Nephron (organoid): ENCODE data around the gene MAP4.

Experiments used
- H3K27ac Mint-ChIP-seq, 3 experiments: 2 replicates each; pipeline ENCODE4 v1.8.0; 2020; ENCODE audit warnings: mixed read lengths in 3 of 3, mild to moderate bottlenecking in 2 of 3, moderate library complexity in 1 of 3
- H3K27me3 Mint-ChIP-seq: 2 replicates; pipeline ENCODE4 v1.8.0; 2021; ENCODE audit warnings: low read depth, mild to moderate bottlenecking, moderate library complexity, mixed read lengths
- H3K36me3 Mint-ChIP-seq: 2 replicates; pipeline ENCODE4 v1.8.0; 2020; ENCODE audit warnings: low read depth, mixed read lengths
- H3K4me1 Mint-ChIP-seq: 2 replicates; pipeline ENCODE4 v1.8.0; 2020; ENCODE audit warnings: mixed read lengths
- H3K4me3 Mint-ChIP-seq, 3 experiments: 2 replicates each; pipeline ENCODE4 v1.8.0; 2020; ENCODE audit warnings: mild to moderate bottlenecking in 3 of 3, mixed read lengths in 3 of 3, moderate library complexity in 2 of 3
- H3K9me3 Mint-ChIP-seq: 2 replicates; pipeline ENCODE4 v1.8.0; 2020; ENCODE audit warnings: mixed read lengths
- TF ChIP-seq, protein P1 (sequence below), 3 experiments: fragments of 200-600 bp; sonication (generic); IDR thresholded peaks; one replicate each; pipeline ENCODE4 v1.5.0; 2021; ENCODE audit warnings: antibody characterized with exemption in 3 of 3; ENCODE audit not compliant: unreplicated experiment in 3 of 3

MAP4 gene

DNA sequence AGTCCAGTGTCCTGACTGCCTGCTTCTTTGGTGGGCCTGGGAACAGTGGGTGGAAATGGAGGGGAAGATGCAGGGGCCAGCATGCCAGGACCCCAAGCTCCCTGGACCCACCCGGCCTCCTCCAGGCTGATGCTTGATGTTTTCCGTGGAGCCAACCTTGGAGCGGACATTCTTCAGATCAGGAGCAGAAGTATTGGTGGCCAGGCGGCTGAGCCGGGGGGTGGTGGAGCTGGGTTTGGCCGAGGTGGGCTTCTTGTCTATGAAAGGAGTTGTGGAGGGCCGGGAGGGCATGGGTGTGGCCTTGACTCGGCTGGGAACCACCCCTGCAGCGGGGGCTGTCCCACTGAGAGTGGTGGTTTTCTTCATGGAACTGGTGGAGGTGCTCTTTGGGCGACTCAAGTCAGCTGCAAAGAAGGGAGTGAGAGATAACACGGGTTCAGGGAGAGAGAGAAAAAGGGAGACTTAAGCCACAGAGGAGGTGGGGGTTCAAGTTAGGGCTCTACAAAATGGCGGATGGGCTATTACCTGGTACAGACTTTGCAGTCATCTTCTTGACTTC, 145.4 kb downstream of the MAP4 start:
- Mint-ChIP-seq H3K4me1 (peaks cover 7% of the 10 kb centered on the region), H3K27me3 (no peaks in the 10 kb centered on the region), H3K36me3 (peaks cover 67% of the 10 kb centered on the region), H3K4me3 (no peak overlapping the region), H3K27ac (no peak overlapping the region), H3K9me3 (no peaks in the 10 kb centered on the region)
- TF ChIP-seq, protein P1, sequence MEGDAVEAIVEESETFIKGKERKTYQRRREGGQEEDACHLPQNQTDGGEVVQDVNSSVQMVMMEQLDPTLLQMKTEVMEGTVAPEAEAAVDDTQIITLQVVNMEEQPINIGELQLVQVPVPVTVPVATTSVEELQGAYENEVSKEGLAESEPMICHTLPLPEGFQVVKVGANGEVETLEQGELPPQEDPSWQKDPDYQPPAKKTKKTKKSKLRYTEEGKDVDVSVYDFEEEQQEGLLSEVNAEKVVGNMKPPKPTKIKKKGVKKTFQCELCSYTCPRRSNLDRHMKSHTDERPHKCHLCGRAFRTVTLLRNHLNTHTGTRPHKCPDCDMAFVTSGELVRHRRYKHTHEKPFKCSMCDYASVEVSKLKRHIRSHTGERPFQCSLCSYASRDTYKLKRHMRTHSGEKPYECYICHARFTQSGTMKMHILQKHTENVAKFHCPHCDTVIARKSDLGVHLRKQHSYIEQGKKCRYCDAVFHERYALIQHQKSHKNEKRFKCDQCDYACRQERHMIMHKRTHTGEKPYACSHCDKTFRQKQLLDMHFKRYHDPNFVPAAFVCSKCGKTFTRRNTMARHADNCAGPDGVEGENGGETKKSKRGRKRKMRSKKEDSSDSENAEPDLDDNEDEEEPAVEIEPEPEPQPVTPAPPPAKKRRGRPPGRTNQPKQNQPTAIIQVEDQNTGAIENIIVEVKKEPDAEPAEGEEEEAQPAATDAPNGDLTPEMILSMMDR (IDR thresholded peaks at IDR 0.05; ENCODE audit: unreplicated experiment in 3 of 3) = no peak

DNA sequence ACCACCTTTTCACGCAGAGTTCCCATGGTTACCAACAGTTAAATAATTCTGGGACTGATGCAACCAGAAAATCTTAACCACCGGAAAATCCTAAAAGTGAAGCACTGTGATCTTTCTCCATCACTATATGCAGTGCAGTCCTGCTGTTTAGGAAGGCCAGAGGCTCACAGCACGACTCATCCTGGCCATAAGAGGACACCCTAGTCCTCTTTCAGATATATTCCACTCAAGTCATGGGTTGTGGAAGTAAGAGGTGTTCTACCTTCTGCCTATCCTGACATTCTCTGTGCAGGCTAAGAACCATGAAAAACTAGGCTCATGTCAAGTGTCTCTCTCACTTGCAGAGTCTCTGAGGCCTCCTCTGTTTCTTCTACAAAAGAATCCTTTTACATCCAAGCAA, 146.1 kb downstream of the MAP4 start:
- no peaks in the 10 kb centered on the region for H3K9me3 Mint-ChIP-seq
- peaks cover 4% of the 10 kb centered on the region for H3K4me1 Mint-ChIP-seq
- H3K27ac Mint-ChIP-seq = no peak overlapping the region
- no peaks in the 10 kb centered on the region for H3K27me3 Mint-ChIP-seq
- TF ChIP-seq, protein P1 (IDR thresholded peaks at IDR 0.05; ENCODE audit: unreplicated experiment in 3 of 3) = no peak
- H3K36me3 Mint-ChIP-seq = peaks cover 71% of the 10 kb centered on the region
- H3K4me3 Mint-ChIP-seq = no peak overlapping the region

DNA sequence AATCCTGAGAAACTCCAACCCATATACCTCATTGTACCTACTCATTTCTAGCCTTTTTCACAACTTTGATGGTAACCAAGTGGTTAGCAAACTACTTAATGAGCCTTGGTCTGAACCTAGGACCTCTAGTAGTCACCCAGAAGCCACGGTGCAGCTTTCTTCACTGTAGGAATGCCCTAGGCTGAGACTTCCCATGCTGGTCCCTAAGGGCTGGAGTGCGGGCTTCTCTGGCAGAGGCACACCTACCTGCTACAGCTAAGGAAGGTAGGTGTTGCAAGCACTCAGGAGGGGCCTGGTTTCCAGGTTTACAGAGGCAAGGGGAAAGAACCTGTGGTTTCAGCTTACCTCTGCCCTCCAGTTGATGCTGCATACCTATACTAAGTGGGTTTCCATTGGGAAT, 147.9 kb downstream of the MAP4 start:
- Mint-ChIP-seq H3K36me3 (peaks cover 78% of the 10 kb centered on the region), H3K4me1 (no peaks in the 10 kb centered on the region), H3K27ac (no peak overlapping the region), H3K9me3 (no peaks in the 10 kb centered on the region), H3K4me3 (no peak overlapping the region), H3K27me3 (no peaks in the 10 kb centered on the region)
- TF ChIP-seq, protein P1 (IDR thresholded peaks at IDR 0.05; ENCODE audit: unreplicated experiment in 3 of 3) = no peak

DNA sequence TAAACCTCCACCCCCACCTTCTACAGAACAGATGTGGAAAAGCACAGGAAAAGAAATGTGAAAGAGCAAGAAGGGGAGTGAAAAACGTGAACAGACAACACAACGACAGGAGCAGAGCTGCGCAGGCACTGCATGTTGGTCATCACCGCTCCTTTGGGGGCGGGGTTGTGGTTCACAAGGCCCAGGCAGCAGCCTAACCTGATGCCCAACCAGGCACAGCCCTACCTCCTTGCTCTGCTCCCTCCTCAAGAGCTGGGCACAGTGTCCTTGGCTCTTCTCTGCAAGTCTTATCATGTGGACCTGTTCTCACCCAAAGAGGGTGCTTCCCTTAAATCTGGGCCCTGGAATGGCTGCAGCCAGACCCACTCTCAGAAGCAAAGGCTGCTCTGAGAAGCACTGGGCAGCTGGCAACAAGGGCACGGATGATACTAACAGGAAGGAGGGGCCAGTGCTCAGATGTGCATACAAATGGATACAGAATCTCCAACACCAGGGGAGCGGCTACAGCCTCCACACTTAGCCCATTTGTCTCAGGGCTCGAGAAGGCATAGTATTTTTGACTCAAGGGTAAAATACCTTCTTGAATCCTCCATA, 148.7 kb downstream of the MAP4 start:
- Mint-ChIP-seq H3K4me1 (no peaks in the 10 kb centered on the region), H3K9me3 (no peaks in the 10 kb centered on the region), H3K27ac (no peak overlapping the region), H3K4me3 (no peak overlapping the region), H3K36me3 (peaks cover 74% of the 10 kb centered on the region), H3K27me3 (no peaks in the 10 kb centered on the region)
- TF ChIP-seq, protein P1 (IDR thresholded peaks at IDR 0.05; ENCODE audit: unreplicated experiment in 3 of 3) = no peak

DNA sequence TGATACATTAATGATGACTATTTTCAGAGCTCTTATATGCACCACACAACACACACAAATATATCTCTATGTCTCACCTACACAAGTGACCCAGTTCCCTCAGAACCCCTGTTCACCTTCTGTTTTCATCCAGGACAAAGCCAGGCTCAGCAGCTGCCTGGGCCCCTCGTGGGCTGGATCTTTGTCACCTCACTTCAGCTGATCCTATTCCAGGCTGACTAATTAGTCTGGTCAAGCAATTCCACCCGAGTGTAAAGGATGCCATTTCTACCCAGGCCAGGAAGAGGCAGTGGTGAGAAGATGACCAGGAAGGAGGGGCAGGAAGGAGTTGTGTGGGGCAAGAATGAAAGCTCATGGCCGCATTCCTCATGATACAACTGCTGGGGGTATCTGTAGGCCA, 151.0 kb downstream of the MAP4 start:
- Mint-ChIP-seq H3K36me3 (peaks cover 62% of the 10 kb centered on the region), H3K27me3 (no peaks in the 10 kb centered on the region), H3K27ac (peak overlapping the region; percentile 10 to 26 (median 25)), H3K4me3 (no peak overlapping the region), H3K9me3 (no peaks in the 10 kb centered on the region), H3K4me1 (no peaks in the 10 kb centered on the region)
- TF ChIP-seq, protein P1 (IDR thresholded peaks at IDR 0.05; ENCODE audit: unreplicated experiment in 3 of 3) = no peak
